ENCODE measurements around the gene GATB. TPM values are rescaled to one million over a fixed set of nuclear protein-coding genes. Genes with fewer than 3 reads are reported as not detected.

GATB gene
- total and polyA plus RNA-seq, 2 donors (not counting 1 experiment from before 2014, with no cell fraction given), result 11.6 to 19.2 TPM

DNA sequence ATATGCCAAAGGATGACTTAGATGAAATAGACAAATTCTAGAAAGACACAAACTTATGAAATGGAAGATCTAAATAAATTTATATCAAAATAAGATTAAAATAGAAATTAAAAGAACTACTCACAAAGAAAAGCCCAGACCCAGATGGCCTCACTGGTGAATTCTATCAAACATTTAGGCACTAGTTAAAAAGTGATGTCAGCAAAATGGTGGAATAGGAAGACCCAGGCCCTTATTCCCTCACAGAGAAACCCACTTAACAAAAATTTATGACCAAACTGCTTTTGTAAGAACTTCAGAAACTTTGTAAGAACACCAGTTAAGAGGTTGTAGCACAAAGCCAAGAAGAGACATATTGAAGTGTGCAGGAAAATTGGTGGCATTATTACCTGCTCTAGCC, 129.5 kb downstream of the GATB start:
- Mint-ChIP-seq H3K27me3 (peaks cover 17% of the 10 kb centered on the region), H3K27ac (no peak overlapping the region), H3K9me3 (ENCODE audit: insufficient read depth) (no peaks in the 10 kb centered on the region), H3K4me3 (no peak overlapping the region), H3K4me1 (no peaks in the 10 kb centered on the region)
- Histone ChIP-seq H3K4me1 (ENCODE audit: control insufficient read depth in 2 of 2, insufficient read depth in 2 of 2, low read length in 2 of 2) (no peaks in the 10 kb centered on the region), H3K4me2 (replicated peaks; ENCODE audit: low read depth, low read length, poor library complexity, severe bottlenecking) (no peak overlapping the region), H2AFZ (ENCODE audit: insufficient read depth, low read depth, low read length, poor library complexity, severe bottlenecking) (no peak overlapping the region), H4K20me1 (ENCODE audit: control insufficient read depth, insufficient read depth, low read length, poor library complexity, severe bottlenecking) (no peaks in the 10 kb centered on the region), H3K27ac (ENCODE audit: low read length in 2 of 2) (no peak overlapping the region), H3K9me3 (ENCODE audit: control extremely low read depth in 1 of 3, control insufficient read depth in 2 of 3, insufficient read depth in 1 of 3, low read length in 2 of 3) (no peaks in the 10 kb centered on the region), H3K36me3 (replicated peaks in 1 of 2; ENCODE audit: control extremely low read depth in 1 of 2, control insufficient read depth in 1 of 2, extremely low read depth in 1 of 2, insufficient read depth in 2 of 2, low read length in 1 of 2) (no peaks in the 10 kb centered on the region), H3K9ac (ENCODE audit: low read length) (no peak overlapping the region), H3K4me3 (ENCODE audit: control extremely low read depth in 1 of 5, extremely low read depth in 1 of 5, insufficient read depth in 1 of 5, low read depth in 2 of 5, low read length in 4 of 5) (no peak overlapping the region), H3K27me3 (replicated peaks in 1 of 4; ENCODE audit: control extremely low read depth in 1 of 4, control insufficient read depth in 3 of 4, insufficient read depth in 4 of 4, low read length in 3 of 4) (peaks cover 0 to 7% (median 1%) of the 10 kb centered on the region in 4 experiments), H3K79me2 (ENCODE audit: control insufficient read depth, insufficient read depth, low read length) (no peaks in the 10 kb centered on the region)
- intact Hi-C loops (cut with micrococcal nuclease), result no loop called here
- no peak for DNase-seq
- no peak for TF ChIP-seq EZH2 (IDR thresholded peaks at IDR 0.05; ENCODE audit: borderline replicate concordance, insufficient read depth, low read depth, low read length, poor library complexity, severe bottlenecking)
- TF ChIP-seq, protein P1, sequence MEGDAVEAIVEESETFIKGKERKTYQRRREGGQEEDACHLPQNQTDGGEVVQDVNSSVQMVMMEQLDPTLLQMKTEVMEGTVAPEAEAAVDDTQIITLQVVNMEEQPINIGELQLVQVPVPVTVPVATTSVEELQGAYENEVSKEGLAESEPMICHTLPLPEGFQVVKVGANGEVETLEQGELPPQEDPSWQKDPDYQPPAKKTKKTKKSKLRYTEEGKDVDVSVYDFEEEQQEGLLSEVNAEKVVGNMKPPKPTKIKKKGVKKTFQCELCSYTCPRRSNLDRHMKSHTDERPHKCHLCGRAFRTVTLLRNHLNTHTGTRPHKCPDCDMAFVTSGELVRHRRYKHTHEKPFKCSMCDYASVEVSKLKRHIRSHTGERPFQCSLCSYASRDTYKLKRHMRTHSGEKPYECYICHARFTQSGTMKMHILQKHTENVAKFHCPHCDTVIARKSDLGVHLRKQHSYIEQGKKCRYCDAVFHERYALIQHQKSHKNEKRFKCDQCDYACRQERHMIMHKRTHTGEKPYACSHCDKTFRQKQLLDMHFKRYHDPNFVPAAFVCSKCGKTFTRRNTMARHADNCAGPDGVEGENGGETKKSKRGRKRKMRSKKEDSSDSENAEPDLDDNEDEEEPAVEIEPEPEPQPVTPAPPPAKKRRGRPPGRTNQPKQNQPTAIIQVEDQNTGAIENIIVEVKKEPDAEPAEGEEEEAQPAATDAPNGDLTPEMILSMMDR (IDR thresholded peaks at IDR 0.05), result no peak
- ATAC-seq (ENCODE audit: low read depth), result no peak
- ChIA-PET CTCF (no interaction called here), POLR2A (no interaction called here)

DNA sequence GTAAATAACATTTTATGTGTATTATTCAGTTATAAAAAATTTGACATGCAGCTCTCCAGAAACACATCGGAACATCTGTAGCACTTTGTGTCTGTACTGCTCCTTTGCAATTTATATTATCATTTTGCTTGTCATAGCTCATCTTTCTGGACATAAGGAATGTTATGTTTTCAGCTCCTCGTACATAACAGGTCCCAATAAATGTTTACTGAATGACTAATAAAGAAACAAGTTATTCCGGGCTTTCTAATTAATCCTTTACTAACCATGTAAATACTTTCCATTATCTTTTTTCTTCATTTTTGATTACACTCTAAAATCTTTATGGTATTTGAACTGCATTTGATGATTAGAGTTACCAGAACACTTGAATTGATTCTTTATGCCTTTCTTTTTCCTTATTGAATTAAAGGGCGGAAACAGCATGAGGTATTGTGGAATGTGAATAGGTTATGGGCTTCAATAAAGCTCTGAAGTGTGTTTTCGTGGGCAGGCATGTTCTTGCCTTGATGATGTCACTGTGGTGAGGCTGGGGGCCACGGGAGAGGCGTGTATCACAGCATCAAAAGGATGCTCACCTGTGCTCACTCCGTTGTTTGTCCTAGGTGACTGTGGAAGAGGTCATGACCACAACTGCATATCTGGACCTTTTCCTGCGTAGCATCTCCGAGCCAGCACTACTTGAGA, 131.6 kb downstream of the GATB start:
- no peak overlapping the region for H3K27ac Mint-ChIP-seq
- ATAC-seq (ENCODE audit: low read depth), result no peak
- no peak overlapping the region for H3K9ac ChIP-seq (ENCODE audit: low read length)
- H3K79me2 ChIP-seq (ENCODE audit: control insufficient read depth, insufficient read depth, low read length), result no peaks in the 10 kb centered on the region
- peaks cover 17% of the 10 kb centered on the region for H3K27me3 Mint-ChIP-seq
- H3K36me3 ChIP-seq (replicated peaks in 1 of 2; ENCODE audit: control extremely low read depth in 1 of 2, control insufficient read depth in 1 of 2, extremely low read depth in 1 of 2, insufficient read depth in 2 of 2, low read length in 1 of 2), result no peaks in the 10 kb centered on the region
- no peak for DNase-seq
- H3K4me3 ChIP-seq (ENCODE audit: control extremely low read depth in 1 of 5, extremely low read depth in 1 of 5, insufficient read depth in 1 of 5, low read depth in 2 of 5, low read length in 4 of 5), result no peak overlapping the region
- WGBS (ENCODE audit: insufficient coverage), result 81% methylated on average over 4 of the region's 10 CpGs
- H3K9me3 ChIP-seq (ENCODE audit: control extremely low read depth in 1 of 3, control insufficient read depth in 2 of 3, insufficient read depth in 1 of 3, low read length in 2 of 3), result no peaks in the 10 kb centered on the region
- H3K4me2 ChIP-seq (replicated peaks; ENCODE audit: low read depth, low read length, poor library complexity, severe bottlenecking), result no peak overlapping the region
- H3K4me1 ChIP-seq (ENCODE audit: control insufficient read depth in 2 of 2, insufficient read depth in 2 of 2, low read length in 2 of 2), result no peaks in the 10 kb centered on the region
- H3K4me3 Mint-ChIP-seq, result no peak overlapping the region
- peaks cover 0 to 4% (median 1%) of the 10 kb centered on the region in 4 experiments for H3K27me3 ChIP-seq (replicated peaks in 1 of 4; ENCODE audit: control extremely low read depth in 1 of 4, control insufficient read depth in 3 of 4, insufficient read depth in 4 of 4, low read length in 3 of 4)
- H3K4me1 Mint-ChIP-seq, result no peaks in the 10 kb centered on the region
- no peak overlapping the region for H3K27ac ChIP-seq (ENCODE audit: low read length in 2 of 2)
- CTCF ChIA-PET, result no interaction called here
- POLR2A ChIA-PET, result no interaction called here
- intact Hi-C loops (cut with micrococcal nuclease), result no loop called here
- no peaks in the 10 kb centered on the region for H4K20me1 ChIP-seq (ENCODE audit: control insufficient read depth, insufficient read depth, low read length, poor library complexity, severe bottlenecking)
- H3K9me3 Mint-ChIP-seq (ENCODE audit: insufficient read depth), result no peaks in the 10 kb centered on the region
- no peak overlapping the region for H2AFZ ChIP-seq (ENCODE audit: insufficient read depth, low read depth, low read length, poor library complexity, severe bottlenecking)
- TF ChIP-seq EZH2 (IDR thresholded peaks at IDR 0.05; ENCODE audit: borderline replicate concordance, insufficient read depth, low read depth, low read length, poor library complexity, severe bottlenecking), result no peak
- TF ChIP-seq, protein P1 (IDR thresholded peaks at IDR 0.05), result no peak
